ENCODE data around the gene CACNG7. TPM values are rescaled to one million over a fixed set of nuclear protein-coding genes. Genes with fewer than 3 reads are reported as not detected.

The CACNG7 gene
- total and polyA plus RNA-seq, 2 donors (not counting 3 experiments of a cell fraction or from before 2014, with no cell fraction given), result 0.92 to 1.3 TPM

- H3K4me2 ChIP-seq (ENCODE audit: insufficient read depth, low read length), result peak overlapping the region; percentile 78
- H3K4me3 ChIP-seq (replicated peaks in 1 of 3; ENCODE audit: insufficient read depth in 1 of 3, low read depth in 1 of 3, low read length in 3 of 3), result no peak overlapping the region
- peaks cover 15% of the 10 kb centered on the region for H3K4me1 ChIP-seq (ENCODE audit: control insufficient read depth, extremely low read depth, insufficient read depth, low read length)
- no TSS peak for BruUV-seq (replicated peaks)
- TF ChIP-seq POLR2A (IDR thresholded peaks at IDR 0.05; ENCODE audit: low read depth, low read length) (no peak), FOS (IDR thresholded peaks at IDR 0.05; ENCODE audit: borderline replicate concordance, insufficient read depth, low read length) (no peak), GATA2 (IDR thresholded peaks at IDR 0.05; ENCODE audit: insufficient read depth, insufficient read length, low read depth, low read length) (no peak), MYC (IDR thresholded peaks at IDR 0.05; ENCODE audit: low read depth, low read length) (no peak), MAX (IDR thresholded peaks at IDR 0.05; ENCODE audit: insufficient read depth, insufficient read length) (no peak), EZH2 (IDR thresholded peaks at IDR 0.05; ENCODE audit: borderline replicate concordance, low read depth, low read length, severe bottlenecking) (no peak), JUN (IDR thresholded peaks at IDR 0.05; ENCODE audit: borderline replicate concordance, insufficient read depth, insufficient read length, low read depth) (no peak), CTCF (IDR thresholded peaks at IDR 0.05; ENCODE audit: extremely low read depth in 1 of 2, insufficient read depth in 1 of 2, low read depth in 1 of 2, low read length in 2 of 2) (no peak), POLR2AphosphoS5 (IDR thresholded peaks at IDR 0.05; ENCODE audit: insufficient read depth, low read depth, low read length) (no peak)
- peaks cover 17% of the 10 kb centered on the region for H3K79me2 ChIP-seq (ENCODE audit: control insufficient read depth, insufficient read depth, low read length)
- CTCF ChIA-PET, result interaction anchor here (0.8 to 3.1 kb wide), 9 partner anchors 9 to 164 kb away, joined by 3 to 23 read pairs (median 3); no protein-coding TSS in a partner anchor
- POLR2A ChIA-PET, result no interaction called here
- H3K36me3 ChIP-seq (ENCODE audit: control insufficient read depth in 2 of 2, extremely low read depth in 1 of 2, insufficient read depth in 2 of 2, low read length in 2 of 2), result no peaks in the 10 kb centered on the region
- intact Hi-C loops (cut with micrococcal nuclease), result loop anchor here (5.0 kb wide), 1 partner anchor 597 kb away; the partner anchor contains the start of gene LENG9
- H4K20me1 ChIP-seq (replicated peaks; ENCODE audit: control insufficient read depth, extremely low read depth, insufficient read depth, low read length), result no peaks in the 10 kb centered on the region
- DNase-seq (ENCODE audit: low read depth, low spot score) (no peak), FAIRE-seq (no peak)
- dilution Hi-C loops (cut with MboI; ENCODE audit: extremely low pct_ligation_motif_present, low sequenced_read_pairs), result no loop called here
- H2AFZ ChIP-seq (ENCODE audit: low read depth, low read length), result peak overlapping the region; percentile 78
- no peaks in the 10 kb centered on the region for H3K9me3 ChIP-seq (replicated peaks; ENCODE audit: control insufficient read depth, insufficient read depth, low read length)
- no peaks in the 10 kb centered on the region for H3K27me3 ChIP-seq (ENCODE audit: control insufficient read depth in 2 of 2, insufficient read depth in 2 of 2, low read length in 2 of 2)
- H3K9me1 ChIP-seq (replicated peaks; ENCODE audit: control insufficient read depth, extremely low read depth, insufficient read depth, low read length), result no peaks in the 10 kb centered on the region
- H3K9ac ChIP-seq (replicated peaks; ENCODE audit: extremely low read depth, insufficient read depth, low read length), result peak overlapping the region; percentile 98
- no peak overlapping the region for H3K27ac ChIP-seq (ENCODE audit: insufficient read depth, low read depth, low read length)
Measured at GRCh38 chr19:53865523-53865917, 43.6 kb upstream of the CACNG7 start.

Measured in endothelial cell of umbilical vein (primary cell).